ENCODE results near the gene KMO.
A peak's percentile ranks its signal among the peaks of the same experiment; 100 is the strongest.

KMO gene

GRCh38 chr1:241615043-241615974, 83.1 kb downstream of the KMO start:
- Histone ChIP-seq H3K4me2 (no peak overlapping the region), H3K36me3 (peaks cover 0 to 28% (median 4%) of the 10 kb centered on the region in 11 experiments; a peak in 10 of 22 replicates), H4K20me1 (no peaks in the 10 kb centered on the region; a peak in 1 of 22 replicates), H3K9ac (no peak overlapping the region), H3K4me1 (peaks cover 0 to 30% (median 21%) of the 10 kb centered on the region in 10 experiments; a peak in 16 of 20 replicates), H3K9me3 (replicated peaks in 1 of 11) (no peaks in the 10 kb centered on the region), H3K4me3 (no peak overlapping the region), H3K27me3 (no peaks in the 10 kb centered on the region), H3K27ac (no peak overlapping the region)
- no peak for TF ChIP-seq Cebpa-rat (IDR thresholded peaks at IDR 0.05)

GRCh38 chr1:241617426-241617825, 85.2 kb downstream of the KMO start:
- Histone ChIP-seq H3K4me3 (no peak overlapping the region), H3K4me2 (no peak overlapping the region), H3K36me3 (peaks cover 2 to 29% (median 10%) of the 10 kb centered on the region in 11 experiments; a peak in 12 of 22 replicates), H3K9me3 (replicated peaks in 1 of 11) (no peaks in the 10 kb centered on the region), H3K27ac (no peak overlapping the region), H3K4me1 (peaks cover 0 to 12% (median 7%) of the 10 kb centered on the region in 10 experiments; a peak in 15 of 20 replicates), H3K9ac (no peak overlapping the region), H3K27me3 (no peaks in the 10 kb centered on the region), H4K20me1 (no peaks in the 10 kb centered on the region)
- TF ChIP-seq Cebpa-rat (IDR thresholded peaks at IDR 0.05) = no peak

- H3K9ac ChIP-seq = no peak overlapping the region
- peaks cover 15 to 63% (median 35%) of the 10 kb centered on the region in 11 experiments; a peak in 18 of 22 replicates for H3K36me3 ChIP-seq
- no peaks in the 10 kb centered on the region for H3K27me3 ChIP-seq
- no peaks in the 10 kb centered on the region for H3K9me3 ChIP-seq (replicated peaks in 1 of 11)
- H4K20me1 ChIP-seq = peaks cover 0 to 7% (median 0%) of the 10 kb centered on the region in 11 experiments; a peak in 1 of 22 replicates
- H3K4me1 ChIP-seq = peaks cover under 1 to 5% (median 4%) of the 10 kb centered on the region in 10 experiments; a peak in 18 of 20 replicates
- TF ChIP-seq Cebpa-rat (IDR thresholded peaks at IDR 0.05) = no peak
- H3K4me2 ChIP-seq = no peak overlapping the region
- no peak overlapping the region for H3K4me3 ChIP-seq
- no peak overlapping the region for H3K27ac ChIP-seq
Observed at GRCh38 chr1:241622669-241623068, 90.5 kb downstream of the KMO start.

- no peaks in the 10 kb centered on the region for H3K27me3 ChIP-seq
- H3K4me2 ChIP-seq = no peak overlapping the region
- H3K4me1 ChIP-seq = peaks cover 9 to 28% (median 25%) of the 10 kb centered on the region in 10 experiments
- H3K9ac ChIP-seq = no peak overlapping the region
- peaks cover 15 to 54% (median 28%) of the 10 kb centered on the region in 11 experiments; a peak in 18 of 22 replicates for H3K36me3 ChIP-seq
- TF ChIP-seq Cebpa-rat (IDR thresholded peaks at IDR 0.05) = no peak
- peaks cover 0 to 7% (median 0%) of the 10 kb centered on the region in 11 experiments; a peak in 1 of 22 replicates for H4K20me1 ChIP-seq
- no peaks in the 10 kb centered on the region for H3K9me3 ChIP-seq (replicated peaks in 1 of 11)
- no peak overlapping the region for H3K4me3 ChIP-seq
- no peak overlapping the region for H3K27ac ChIP-seq
Observed at GRCh38 chr1:241624935-241625334, 92.8 kb downstream of the KMO start.

GRCh38 chr1:241627453-241628259, 95.5 kb downstream of the KMO start:
- Histone ChIP-seq H3K4me2 (peak overlapping the region; percentile 50 to 84 (median 66)), H3K27me3 (no peaks in the 10 kb centered on the region), H4K20me1 (peaks cover 0 to 7% (median 0%) of the 10 kb centered on the region in 11 experiments; a peak in 2 of 22 replicates), H3K27ac (peak overlapping the region; percentile 21 to 69 (median 55); a peak in 19 of 22 replicates), H3K9me3 (replicated peaks in 1 of 11) (no peaks in the 10 kb centered on the region; a peak in 2 of 22 replicates), H3K4me1 (peaks cover 19 to 55% (median 47%) of the 10 kb centered on the region in 10 experiments), H3K36me3 (peaks cover 11 to 53% (median 37%) of the 10 kb centered on the region in 11 experiments; a peak in 20 of 22 replicates), H3K4me3 (peak overlapping the region in 8 of 10 experiments; percentile 5 to 49 (median 31); a peak in 11 of 20 replicates), H3K9ac (peak overlapping the region; percentile 13 to 63 (median 50); a peak in 15 of 22 replicates)
- no peak for TF ChIP-seq Cebpa-rat (IDR thresholded peaks at IDR 0.05)

GRCh38 chr1:241630005-241630404, 97.8 kb downstream of the KMO start:
- Histone ChIP-seq H3K27ac (no peak overlapping the region), H3K9ac (no peak overlapping the region), H3K36me3 (peaks cover 1 to 60% (median 42%) of the 10 kb centered on the region in 11 experiments), H3K27me3 (no peaks in the 10 kb centered on the region), H3K4me2 (peak overlapping the region in 7 of 11 experiments; percentile 23 to 72 (median 52); a peak in 13 of 22 replicates), H4K20me1 (peaks cover 0 to 4% (median 0%) of the 10 kb centered on the region in 11 experiments; a peak in 2 of 22 replicates), H3K4me3 (no peak overlapping the region), H3K9me3 (replicated peaks in 1 of 11) (peaks cover 0 to 6% (median under 1%) of the 10 kb centered on the region in 11 experiments; a peak in 8 of 22 replicates), H3K4me1 (peaks cover 28 to 76% (median 61%) of the 10 kb centered on the region in 10 experiments)
- no peak for TF ChIP-seq Cebpa-rat (IDR thresholded peaks at IDR 0.05)

GRCh38 chr1:241630476-241630875, 98.3 kb downstream of the KMO start:
- Histone ChIP-seq H3K4me3 (no peak overlapping the region), H3K4me2 (peak overlapping the region in 7 of 11 experiments; percentile 3 to 72 (median 52); a peak in 10 of 22 replicates), H3K9me3 (replicated peaks in 1 of 11) (peaks cover 0 to 11% (median 4%) of the 10 kb centered on the region in 11 experiments; a peak in 9 of 22 replicates), H3K27ac (no peak overlapping the region), H3K36me3 (peaks cover 0 to 60% (median 42%) of the 10 kb centered on the region in 11 experiments; a peak in 21 of 22 replicates), H3K4me1 (peaks cover 32 to 81% (median 66%) of the 10 kb centered on the region in 10 experiments), H4K20me1 (peaks cover 0 to 4% (median 0%) of the 10 kb centered on the region in 11 experiments; a peak in 2 of 22 replicates), H3K27me3 (no peaks in the 10 kb centered on the region), H3K9ac (no peak overlapping the region)
- TF ChIP-seq Cebpa-rat (IDR thresholded peaks at IDR 0.05) = no peak

GRCh38 chr1:241630899-241631298, 98.7 kb downstream of the KMO start:
- H3K36me3 ChIP-seq = peaks cover 0 to 60% (median 41%) of the 10 kb centered on the region in 11 experiments; a peak in 21 of 22 replicates
- H3K4me1 ChIP-seq = peaks cover 36 to 85% (median 70%) of the 10 kb centered on the region in 10 experiments
- H3K9me3 ChIP-seq (replicated peaks in 1 of 11) = peaks cover 0 to 11% (median 4%) of the 10 kb centered on the region in 11 experiments; a peak in 9 of 22 replicates
- peak overlapping the region in 6 of 11 experiments; percentile 3 to 72 (median 52); a peak in 10 of 22 replicates for H3K4me2 ChIP-seq
- no peak overlapping the region for H3K27ac ChIP-seq
- no peak overlapping the region for H3K9ac ChIP-seq
- TF ChIP-seq Cebpa-rat (IDR thresholded peaks at IDR 0.05) = no peak
- H3K27me3 ChIP-seq = no peaks in the 10 kb centered on the region
- H4K20me1 ChIP-seq = peaks cover 0 to 4% (median 0%) of the 10 kb centered on the region in 11 experiments; a peak in 2 of 22 replicates
- no peak overlapping the region for H3K4me3 ChIP-seq
